H1 (cell line): ENCODE measurements around the gene PMM2.

Experiments
- CBX5 ChIP-seq: fragments of 300-800, 300-1000 bp; sonication (generic); IDR thresholded peaks from 2 replicates; pipeline ENCODE4 v1.7.1; 2016; ENCODE audit warnings: antibody characterized with exemption, low read length, low read depth
- GABPA ChIP-seq: IDR thresholded peaks from 2 replicates; pipeline ENCODE4 v1.6.1; 2011; ENCODE audit warnings: mild to moderate bottlenecking, low read length, moderate library complexity, borderline replicate concordance; ENCODE audit not compliant: insufficient read depth
- KDM1A ChIP-seq: fragments of 200-600, 300-600 bp; sonication (generic); IDR thresholded peaks from 2 replicates; pipeline ENCODE4 v1.7.1; 2016; ENCODE audit warnings: mild to moderate bottlenecking, low read length, borderline replicate concordance
- POLR2AphosphoS5 ChIP-seq: IDR thresholded peaks from 2 replicates; pipeline ENCODE4 v1.6.1; 2011; ENCODE audit warnings: low read depth, low read length
- SUZ12 ChIP-seq: fragments of 200-600 bp; sonication (generic); IDR thresholded peaks from 2 replicates; pipeline ENCODE4 v1.6.1; 2012; ENCODE audit warnings: mild to moderate bottlenecking, inconsistent platforms, low read length, moderate library complexity, mixed read lengths
- TF ChIP-seq, protein P1 (sequence below), 3 experiments: IDR thresholded peaks; 1 replicate in 2 of 3; 2 replicates in 1 of 3; pipeline versions ENCODE4 v1.5.1 to v1.6.1; 2011; ENCODE audit warnings: low read length in 3 of 3, mild to moderate bottlenecking in 3 of 3, inconsistent platforms in 2 of 3, low read depth in 1 of 3, moderate library complexity in 1 of 3; ENCODE audit not compliant: insufficient read depth in 1 of 3; ENCODE audit errors: control extremely low read depth in 1 of 3

- no peak for TF ChIP-seq KDM1A
- TF ChIP-seq, protein P1, sequence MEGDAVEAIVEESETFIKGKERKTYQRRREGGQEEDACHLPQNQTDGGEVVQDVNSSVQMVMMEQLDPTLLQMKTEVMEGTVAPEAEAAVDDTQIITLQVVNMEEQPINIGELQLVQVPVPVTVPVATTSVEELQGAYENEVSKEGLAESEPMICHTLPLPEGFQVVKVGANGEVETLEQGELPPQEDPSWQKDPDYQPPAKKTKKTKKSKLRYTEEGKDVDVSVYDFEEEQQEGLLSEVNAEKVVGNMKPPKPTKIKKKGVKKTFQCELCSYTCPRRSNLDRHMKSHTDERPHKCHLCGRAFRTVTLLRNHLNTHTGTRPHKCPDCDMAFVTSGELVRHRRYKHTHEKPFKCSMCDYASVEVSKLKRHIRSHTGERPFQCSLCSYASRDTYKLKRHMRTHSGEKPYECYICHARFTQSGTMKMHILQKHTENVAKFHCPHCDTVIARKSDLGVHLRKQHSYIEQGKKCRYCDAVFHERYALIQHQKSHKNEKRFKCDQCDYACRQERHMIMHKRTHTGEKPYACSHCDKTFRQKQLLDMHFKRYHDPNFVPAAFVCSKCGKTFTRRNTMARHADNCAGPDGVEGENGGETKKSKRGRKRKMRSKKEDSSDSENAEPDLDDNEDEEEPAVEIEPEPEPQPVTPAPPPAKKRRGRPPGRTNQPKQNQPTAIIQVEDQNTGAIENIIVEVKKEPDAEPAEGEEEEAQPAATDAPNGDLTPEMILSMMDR (IDR thresholded peaks at IDR 0.05; ENCODE audit: control extremely low read depth in 1 of 3, insufficient read depth in 1 of 3, low read depth in 1 of 3, low read length in 3 of 3) = no peak
- TF ChIP-seq POLR2AphosphoS5 = no peak
- no peak for TF ChIP-seq GABPA
- TF ChIP-seq CBX5 = no peak
- TF ChIP-seq SUZ12 = no peak
Observed at GRCh38 chr16:8812162-8812843, 14.7 kb downstream of the PMM2 start.
